NCI-H82 treated with DMSO at 0.1 percent for 48 hours (cell line): ENCODE data around the gene SEPTIN14.
"Not testable (repeated sequence)": the region's sequence is repeated elsewhere in the genome, so short reads cannot be mapped to it uniquely, and the experiment has no call there.

Experiments used
- DNase-seq: peaks from one replicate; lab custom pipeline; 2025; ENCODE audit not compliant: unreplicated experiment; lab: John Stamatoyannopoulos, UW

Gene SEPTIN14

DNA sequence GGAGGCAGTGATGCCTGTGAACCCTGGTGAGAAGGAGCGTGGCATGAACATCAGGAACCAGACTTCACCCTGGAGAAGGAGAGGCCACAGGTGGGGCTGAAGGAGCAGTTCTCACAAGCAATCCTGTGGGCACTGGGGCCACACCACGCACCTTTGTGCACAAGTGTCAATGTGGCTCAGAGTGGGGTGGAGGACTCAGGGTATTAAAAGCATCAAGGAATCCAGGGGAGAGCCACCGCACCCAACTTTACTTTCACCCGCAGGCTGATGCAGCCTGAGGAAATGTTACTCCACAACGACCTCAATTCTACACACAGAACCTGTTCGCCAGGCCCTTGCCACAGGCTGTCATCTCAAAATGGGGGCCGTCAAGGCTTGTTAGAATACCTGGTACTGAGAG lies 77.1 kb downstream of the SEPTIN14 start:
- not testable (repeated sequence) for DNase-seq

DNA sequence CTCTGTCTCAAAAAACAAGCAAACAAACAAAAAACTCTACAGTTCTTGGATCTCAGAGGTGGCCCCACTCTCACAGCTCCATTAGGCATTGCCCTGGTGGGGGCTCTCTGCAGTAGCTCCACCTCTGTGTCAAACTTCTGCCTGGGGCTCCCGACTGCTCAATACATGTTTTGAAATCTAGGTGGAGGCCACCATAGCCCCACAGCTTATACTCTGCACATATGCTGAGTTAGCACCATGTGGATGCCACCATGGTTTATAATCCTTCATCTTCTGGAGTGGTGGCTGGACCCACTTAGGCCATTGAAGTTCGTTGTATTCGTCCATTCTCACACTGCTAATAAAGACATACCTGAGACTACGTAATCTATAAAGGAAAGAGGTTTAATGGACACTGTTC lies 78.4 kb downstream of the SEPTIN14 start:
- no peak for DNase-seq

DNA sequence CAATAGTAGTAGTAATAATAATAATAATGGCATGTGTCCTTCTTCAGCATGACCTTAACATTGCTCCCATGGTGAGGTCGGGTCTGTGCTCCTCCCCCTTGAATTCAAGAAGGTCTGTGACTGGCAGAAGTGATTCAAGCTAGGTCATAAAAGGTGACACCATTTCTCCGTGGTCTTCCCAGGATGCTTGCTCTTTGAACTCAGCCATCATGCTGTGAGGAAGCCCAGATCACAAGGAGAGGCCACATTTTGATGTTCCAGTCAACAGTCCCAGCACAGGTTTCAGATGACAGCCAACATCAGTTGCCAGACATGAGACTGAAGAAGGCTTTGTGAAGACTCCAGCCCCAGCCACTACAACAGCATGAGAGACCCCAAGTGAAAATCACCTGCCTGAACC lies 83.9 kb downstream of the SEPTIN14 start:
- DNase-seq = no peak

DNA sequence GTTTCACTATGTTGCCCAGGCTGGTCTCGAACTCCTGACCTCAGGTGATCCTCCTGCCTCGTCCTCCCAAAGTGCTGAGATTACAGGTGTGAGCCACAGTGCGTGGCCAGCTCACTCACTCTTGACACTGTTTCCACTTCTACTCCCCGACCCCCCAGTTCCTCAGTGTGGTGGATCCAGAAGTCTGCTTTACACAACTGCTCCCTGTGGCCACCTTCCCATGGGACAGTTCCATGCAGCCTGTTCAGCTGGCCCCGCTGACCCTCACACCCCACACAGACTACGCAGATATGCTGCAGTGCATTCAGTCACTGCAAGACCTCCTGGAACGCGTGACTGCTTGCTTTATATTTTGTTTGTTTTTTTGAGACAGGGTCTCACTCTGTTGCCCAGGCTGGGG lies 86.4 kb downstream of the SEPTIN14 start:
- DNase-seq = no peak

DNA sequence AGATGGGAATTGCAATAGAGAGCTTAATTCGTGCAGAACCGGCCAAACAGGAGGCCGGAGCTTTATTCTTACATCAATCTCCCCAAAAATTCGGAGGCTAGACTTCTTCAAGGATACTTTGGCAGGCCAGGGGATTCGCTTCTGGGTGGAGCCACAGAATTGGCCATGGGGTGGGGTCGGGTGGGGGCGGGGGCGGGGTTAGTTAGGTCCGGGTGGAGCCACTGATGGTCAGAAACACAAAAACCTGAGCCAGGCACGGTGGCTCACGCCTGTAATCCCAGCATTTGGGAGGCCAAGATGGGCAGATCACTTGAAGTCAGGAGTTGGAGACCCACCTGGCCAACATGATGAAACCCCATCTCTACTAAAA lies 87.5 kb downstream of the SEPTIN14 start:
- DNase-seq = no peak

DNA sequence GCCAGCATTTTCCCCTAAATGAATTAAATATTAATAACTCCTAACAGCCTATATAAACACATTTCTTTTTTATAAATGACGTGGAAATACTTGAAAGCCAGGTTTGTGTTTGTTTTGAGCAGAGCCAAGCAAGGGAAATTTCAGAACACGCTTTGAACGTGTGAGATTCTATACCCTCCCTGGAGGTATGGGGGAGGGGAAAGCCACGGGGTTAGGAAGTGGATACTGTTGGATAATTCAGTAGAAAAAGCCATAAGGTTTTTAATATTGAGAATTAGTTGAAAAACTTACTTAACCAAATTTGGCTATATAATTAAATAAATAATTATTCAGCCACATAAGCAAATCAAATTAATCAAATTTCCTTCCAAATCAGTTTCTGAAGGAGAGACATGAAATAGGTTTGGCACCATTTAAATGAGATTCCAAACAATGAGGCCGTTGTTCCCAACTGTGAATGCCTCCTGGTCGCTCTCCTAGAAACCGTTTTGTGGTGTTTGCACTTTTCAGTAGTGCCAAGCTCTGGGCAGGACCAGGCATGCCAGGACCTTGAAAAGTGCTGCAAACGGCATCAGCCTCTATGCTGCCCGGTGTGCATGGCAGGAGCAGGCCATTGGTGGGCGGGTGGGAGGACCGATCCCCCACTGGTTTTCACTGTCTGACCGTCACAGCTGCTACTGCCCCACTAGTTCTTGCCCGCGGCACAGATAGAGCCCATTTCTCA lies 88.1 kb downstream of the SEPTIN14 start:
- DNase-seq = no peak

DNA sequence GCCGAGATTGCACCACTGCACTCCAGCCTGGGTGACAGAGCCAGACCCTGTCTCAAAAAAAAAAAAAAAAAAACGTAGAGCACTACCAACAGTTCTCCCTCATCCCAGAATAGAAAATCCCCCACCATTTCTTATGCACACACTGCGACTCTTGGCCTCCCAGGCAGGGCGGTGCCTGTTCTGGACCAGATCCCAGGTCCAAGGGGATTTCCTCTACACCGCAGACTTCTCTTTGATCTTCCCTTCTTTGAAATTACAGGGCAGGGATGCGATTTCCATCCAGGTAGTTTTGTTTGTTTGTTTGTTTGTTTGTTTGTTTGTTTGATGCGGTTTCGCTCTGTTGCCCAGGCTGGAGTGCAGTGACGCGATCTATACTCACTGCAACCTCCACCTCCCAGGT lies 91.8 kb downstream of the SEPTIN14 start:
- no peak for DNase-seq

DNA sequence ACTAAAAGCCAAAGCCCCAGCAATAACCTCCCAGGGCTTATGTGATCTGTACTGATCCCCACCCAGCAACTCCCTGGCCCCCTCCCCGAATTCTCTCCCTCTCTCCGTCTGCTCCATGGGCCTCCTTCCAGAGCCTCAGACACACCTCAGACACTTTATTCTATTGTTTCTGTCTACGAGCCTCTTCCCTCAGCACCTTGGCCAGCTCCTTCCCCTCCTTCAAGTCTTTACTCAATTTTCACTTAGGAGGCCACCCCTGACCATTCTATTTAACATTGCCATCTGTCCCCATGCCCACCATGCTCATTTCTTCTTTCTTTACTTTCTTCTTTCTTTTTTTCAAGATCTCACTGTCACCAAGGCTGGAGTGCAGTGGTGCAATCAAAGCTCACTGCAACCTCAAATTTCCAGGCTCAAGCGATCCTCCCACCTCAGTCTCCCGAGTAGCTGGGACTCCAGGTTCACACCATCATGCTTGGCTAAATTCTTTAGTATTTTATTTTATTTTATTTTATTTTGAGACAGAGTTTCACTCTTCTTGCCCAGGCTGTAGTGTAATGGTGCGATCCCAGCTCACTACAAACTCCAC lies 109.2 kb downstream of the SEPTIN14 start:
- DNase-seq = not testable (repeated sequence)

DNA sequence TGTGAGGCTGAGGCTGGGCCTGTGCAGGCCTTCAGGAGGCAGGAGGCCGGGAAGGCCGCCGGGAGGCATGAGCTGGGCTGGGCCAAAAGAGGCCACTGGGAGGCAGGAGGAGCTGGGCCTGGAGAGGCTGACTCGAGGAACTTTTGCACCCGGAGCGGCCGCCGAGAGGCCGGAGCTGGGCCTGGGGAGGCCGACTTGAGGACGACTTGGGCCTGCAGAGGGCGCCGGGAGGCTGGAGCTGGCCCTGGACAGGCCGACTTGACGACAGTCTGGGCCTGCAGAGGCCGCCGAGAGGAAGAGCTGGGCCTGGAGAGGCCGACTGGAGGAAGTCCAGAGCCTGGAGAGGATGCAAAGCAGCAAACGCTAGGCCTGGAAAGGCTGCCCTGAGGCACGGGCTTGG lies 117.8 kb downstream of the SEPTIN14 start:
- DNase-seq = not testable (repeated sequence)
